HepG2 (cell line): ENCODE data around the gene POU2AF2.

Experiments
- BRD4 ChIP-seq: sonication (generic); formaldehyde crosslinking; IDR thresholded peaks from 2 replicates; pipeline ENCODE4 v1.4.0; 2020; ENCODE audit warnings: missing genetic modification reagents
- FOSL2 ChIP-seq: sonication (generic); formaldehyde crosslinking; IDR thresholded peaks from 2 replicates; pipeline ENCODE4 v1.4.0; 2020; ENCODE audit warnings: missing genetic modification reagents
- GFI1 ChIP-seq: sonication (generic); formaldehyde crosslinking; IDR thresholded peaks from 2 replicates; pipeline ENCODE4 v1.5.0; 2020; ENCODE audit warnings: missing genetic modification reagents, mild to moderate bottlenecking, borderline replicate concordance
- MZF1 ChIP-seq: sonication (generic); formaldehyde crosslinking; IDR thresholded peaks from 2 replicates; pipeline ENCODE4 v1.8.1; 2023; ENCODE audit warnings: mild to moderate bottlenecking, missing genetic modification reagents, borderline replicate concordance
- ONECUT2 ChIP-seq: sonication (generic); formaldehyde crosslinking; IDR thresholded peaks from 2 replicates; pipeline ENCODE4 v1.4.0; 2020; ENCODE audit warnings: missing genetic modification reagents
- POLR2A ChIP-seq, 2 experiments: IDR thresholded peaks; 2 replicates each; pipeline ENCODE4 v1.6.1; 2011; ENCODE audit warnings: low read depth in 2 of 2, low read length in 2 of 2, mild to moderate bottlenecking in 1 of 2, moderate library complexity in 1 of 2; ENCODE audit not compliant: insufficient read depth in 1 of 2
- SIN3A ChIP-seq: IDR thresholded peaks from 2 replicates; pipeline ENCODE4 v1.6.1; 2011; ENCODE audit warnings: low read depth, mild to moderate bottlenecking, control low read depth, low read length, borderline replicate concordance
- ZNF331 ChIP-seq: sonication (generic); formaldehyde crosslinking; IDR thresholded peaks from 2 replicates; pipeline ENCODE4 v1.4.0; 2020; ENCODE audit warnings: missing genetic modification reagents
- ZNF34 ChIP-seq: sonication (generic); formaldehyde crosslinking; IDR thresholded peaks from 2 replicates; pipeline ENCODE4 v1.4.0; 2020; ENCODE audit warnings: mild to moderate bottlenecking, missing genetic modification reagents, borderline replicate concordance
- TF ChIP-seq, protein P1 (sequence below): fragments of 450-650 bp; IDR thresholded peaks from 2 replicates; pipeline ENCODE4 v1.6.1; 2017
- TF ChIP-seq, protein P2 (sequence below): sonication (generic); formaldehyde crosslinking; IDR thresholded peaks from 2 replicates; pipeline ENCODE4 v1.5.0; 2020; ENCODE audit warnings: missing genetic modification reagents
- TF ChIP-seq, protein P3 (sequence below): sonication (generic); formaldehyde crosslinking; IDR thresholded peaks from 2 replicates; pipeline ENCODE4 v1.4.0; 2020; ENCODE audit warnings: missing genetic modification reagents
- TF ChIP-seq, protein P4 (sequence below): IDR thresholded peaks from 2 replicates; pipeline ENCODE4 v1.6.1; 2016; ENCODE audit warnings: low read depth

DNA sequence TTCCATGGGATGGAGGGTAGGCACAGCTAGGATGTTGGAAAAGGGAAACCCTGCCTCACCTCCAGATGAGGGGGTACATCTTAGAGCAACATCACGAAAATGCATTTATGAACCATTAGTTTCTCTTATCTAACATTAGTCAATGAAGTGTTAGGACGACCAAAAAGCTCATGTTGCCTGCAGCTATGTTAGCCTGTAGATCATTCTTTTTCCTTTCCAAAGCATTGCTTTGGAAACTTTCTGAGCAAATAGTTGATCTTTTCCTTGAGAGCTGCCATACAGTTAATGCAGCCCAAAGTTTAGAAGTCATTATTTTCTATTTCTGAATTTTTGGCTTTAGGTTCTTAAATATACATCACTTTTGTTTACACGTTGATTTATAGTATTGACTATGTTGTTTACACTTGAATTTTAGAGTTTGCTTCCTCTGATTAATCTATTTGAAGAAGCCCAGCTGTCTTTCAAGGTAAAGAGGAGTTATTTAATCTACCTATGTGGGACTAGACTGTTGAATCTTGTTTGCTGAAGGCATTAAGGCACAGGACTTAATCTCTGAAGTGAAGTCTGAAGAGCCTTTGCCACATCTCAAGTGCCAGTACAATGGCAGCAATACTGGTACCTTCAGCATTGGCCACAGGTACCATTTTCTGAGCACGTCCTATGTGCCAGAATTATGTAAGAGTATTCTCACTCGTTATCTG is 63.8 kb downstream of the POU2AF2 start:
- TF ChIP-seq, protein P1, sequence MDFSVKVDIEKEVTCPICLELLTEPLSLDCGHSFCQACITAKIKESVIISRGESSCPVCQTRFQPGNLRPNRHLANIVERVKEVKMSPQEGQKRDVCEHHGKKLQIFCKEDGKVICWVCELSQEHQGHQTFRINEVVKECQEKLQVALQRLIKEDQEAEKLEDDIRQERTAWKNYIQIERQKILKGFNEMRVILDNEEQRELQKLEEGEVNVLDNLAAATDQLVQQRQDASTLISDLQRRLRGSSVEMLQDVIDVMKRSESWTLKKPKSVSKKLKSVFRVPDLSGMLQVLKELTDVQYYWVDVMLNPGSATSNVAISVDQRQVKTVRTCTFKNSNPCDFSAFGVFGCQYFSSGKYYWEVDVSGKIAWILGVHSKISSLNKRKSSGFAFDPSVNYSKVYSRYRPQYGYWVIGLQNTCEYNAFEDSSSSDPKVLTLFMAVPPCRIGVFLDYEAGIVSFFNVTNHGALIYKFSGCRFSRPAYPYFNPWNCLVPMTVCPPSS = no peak
- no peak for TF ChIP-seq ZNF34 (CRISPR knock-in tag)
- TF ChIP-seq FOSL2 (CRISPR knock-in tag) = no peak
- TF ChIP-seq MZF1 = no peak
- TF ChIP-seq, protein P2, sequence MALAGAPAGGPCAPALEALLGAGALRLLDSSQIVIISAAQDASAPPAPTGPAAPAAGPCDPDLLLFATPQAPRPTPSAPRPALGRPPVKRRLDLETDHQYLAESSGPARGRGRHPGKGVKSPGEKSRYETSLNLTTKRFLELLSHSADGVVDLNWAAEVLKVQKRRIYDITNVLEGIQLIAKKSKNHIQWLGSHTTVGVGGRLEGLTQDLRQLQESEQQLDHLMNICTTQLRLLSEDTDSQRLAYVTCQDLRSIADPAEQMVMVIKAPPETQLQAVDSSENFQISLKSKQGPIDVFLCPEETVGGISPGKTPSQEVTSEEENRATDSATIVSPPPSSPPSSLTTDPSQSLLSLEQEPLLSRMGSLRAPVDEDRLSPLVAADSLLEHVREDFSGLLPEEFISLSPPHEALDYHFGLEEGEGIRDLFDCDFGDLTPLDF = no peak
- TF ChIP-seq BRD4 (CRISPR knock-in tag) = no peak
- no peak for TF ChIP-seq ZNF331 (CRISPR knock-in tag)
- TF ChIP-seq, protein P3, sequence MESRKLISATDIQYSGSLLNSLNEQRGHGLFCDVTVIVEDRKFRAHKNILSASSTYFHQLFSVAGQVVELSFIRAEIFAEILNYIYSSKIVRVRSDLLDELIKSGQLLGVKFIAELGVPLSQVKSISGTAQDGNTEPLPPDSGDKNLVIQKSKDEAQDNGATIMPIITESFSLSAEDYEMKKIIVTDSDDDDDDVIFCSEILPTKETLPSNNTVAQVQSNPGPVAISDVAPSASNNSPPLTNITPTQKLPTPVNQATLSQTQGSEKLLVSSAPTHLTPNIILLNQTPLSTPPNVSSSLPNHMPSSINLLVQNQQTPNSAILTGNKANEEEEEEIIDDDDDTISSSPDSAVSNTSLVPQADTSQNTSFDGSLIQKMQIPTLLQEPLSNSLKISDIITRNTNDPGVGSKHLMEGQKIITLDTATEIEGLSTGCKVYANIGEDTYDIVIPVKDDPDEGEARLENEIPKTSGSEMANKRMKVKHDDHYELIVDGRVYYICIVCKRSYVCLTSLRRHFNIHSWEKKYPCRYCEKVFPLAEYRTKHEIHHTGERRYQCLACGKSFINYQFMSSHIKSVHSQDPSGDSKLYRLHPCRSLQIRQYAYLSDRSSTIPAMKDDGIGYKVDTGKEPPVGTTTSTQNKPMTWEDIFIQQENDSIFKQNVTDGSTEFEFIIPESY (CRISPR knock-in tag) = no peak
- no peak for TF ChIP-seq SIN3A
- TF ChIP-seq, protein P4, sequence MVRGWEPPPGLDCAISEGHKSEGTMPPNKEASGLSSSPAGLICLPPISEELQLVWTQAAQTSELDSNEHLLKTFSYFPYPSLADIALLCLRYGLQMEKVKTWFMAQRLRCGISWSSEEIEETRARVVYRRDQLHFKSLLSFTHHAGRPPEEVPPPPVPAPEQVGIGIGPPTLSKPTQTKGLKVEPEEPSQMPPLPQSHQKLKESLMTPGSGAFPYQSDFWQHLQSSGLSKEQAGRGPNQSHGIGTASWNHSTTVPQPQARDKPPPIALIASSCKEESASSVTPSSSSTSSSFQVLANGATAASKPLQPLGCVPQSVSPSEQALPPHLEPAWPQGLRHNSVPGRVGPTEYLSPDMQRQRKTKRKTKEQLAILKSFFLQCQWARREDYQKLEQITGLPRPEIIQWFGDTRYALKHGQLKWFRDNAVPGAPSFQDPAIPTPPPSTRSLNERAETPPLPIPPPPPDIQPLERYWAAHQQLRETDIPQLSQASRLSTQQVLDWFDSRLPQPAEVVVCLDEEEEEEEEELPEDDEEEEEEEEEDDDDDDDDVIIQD (CRISPR knock-in tag) = no peak
- TF ChIP-seq POLR2A (IDR thresholded peaks at IDR 0.05; ENCODE audit: insufficient read depth in 1 of 2, low read depth in 2 of 2, low read length in 2 of 2) = no peak
- peak; percentile 62 for TF ChIP-seq ONECUT2 (CRISPR knock-in tag)
- no peak; the same call in 1 of the 2 replicates for TF ChIP-seq GFI1 (CRISPR knock-in tag)
